Mucosa of descending colon (tissue), 3 donors: ENCODE data around the gene OR5AN1. TPM values are rescaled to one million over a fixed set of nuclear protein-coding genes. Genes with fewer than 3 reads are reported as not detected.

ENCODE experiments used
- ATAC-seq: fragments of 200-7000 bp; cut with Tn5 transposase; one replicate; pipeline ENCODE4 v1.9.1; 2020; ENCODE audit warnings: mild to moderate bottlenecking, moderate library complexity
- DNase-seq, 3 donors: peaks; one replicate each; pipeline ENCODE4 v3.0.0-alpha.2; 2020
- H3K36me3 ChIP-seq: fragments of 200-600 bp; one replicate; pipeline ENCODE4 v1.8.0; 2021; ENCODE audit warnings: low read depth, mild to moderate bottlenecking
- H3K4me1 ChIP-seq: fragments of 200-600 bp; one replicate; pipeline ENCODE4 v1.8.0; 2021; ENCODE audit warnings: low read depth, mild to moderate bottlenecking
- H3K4me3 ChIP-seq: fragments of 200-600 bp; one replicate; pipeline ENCODE4 v1.8.0; 2021; ENCODE audit warnings: mild to moderate bottlenecking
- H3K9me3 ChIP-seq: fragments of 200-600 bp; one replicate; pipeline ENCODE4 v1.8.0; 2021; ENCODE audit warnings: mild to moderate bottlenecking
- CTCF ChIP-seq: fragments of 200-600 bp; IDR thresholded peaks from one replicate; pipeline ENCODE4 v1.8.0; 2022; ENCODE audit warnings: antibody characterized with exemption, mild to moderate bottlenecking
- intact Hi-C, 2 donors: fragments of 100-400 bp; cut with DNase I in 1 of 2; cut with micrococcal nuclease in 1 of 2; formaldehyde crosslinking; loops; one replicate each; pipeline versions ENCODE4 v1.11.0 to v1.11.1; 2022; cut with DNase I, micrococcal nuclease
- total RNA-seq, 3 donors: library from RNA; stranded (reverse); fragmentation: NEBNext Ultra II Directional in 2 of 3; extraction: Animal tissue kit (Norgen Biotek cat#: 25700) in 2 of 3; gene quantifications; one replicate each; pipeline versions ENCODE4 v1.2.1 to v1.2.4, GENCODE V29; 2021 to 2023
- donor health status: DM: no; HTN: no; CAD: no; lungs with moderate emphysema.
- donor health status: DM: no; HTN: no; CAD: no.
- donor health status: DM: no; HTN: yes; CAD: no.

OR5AN1 gene
- total RNA-seq, 3 donors from 2014 or later = not detected

- H3K9me3 ChIP-seq = no peaks in the 10 kb centered on the region
- DNase-seq (no peak), ATAC-seq (no peak)
- no peak for TF ChIP-seq CTCF
- intact Hi-C loops = no loop called here
- no peaks in the 10 kb centered on the region for H3K4me1 ChIP-seq
- H3K36me3 ChIP-seq = no peaks in the 10 kb centered on the region
- no peak overlapping the region for H3K4me3 ChIP-seq
Measured at GRCh38 chr11:59380263-59381059, 21.8 kb downstream of the OR5AN1 start.

DNA sequence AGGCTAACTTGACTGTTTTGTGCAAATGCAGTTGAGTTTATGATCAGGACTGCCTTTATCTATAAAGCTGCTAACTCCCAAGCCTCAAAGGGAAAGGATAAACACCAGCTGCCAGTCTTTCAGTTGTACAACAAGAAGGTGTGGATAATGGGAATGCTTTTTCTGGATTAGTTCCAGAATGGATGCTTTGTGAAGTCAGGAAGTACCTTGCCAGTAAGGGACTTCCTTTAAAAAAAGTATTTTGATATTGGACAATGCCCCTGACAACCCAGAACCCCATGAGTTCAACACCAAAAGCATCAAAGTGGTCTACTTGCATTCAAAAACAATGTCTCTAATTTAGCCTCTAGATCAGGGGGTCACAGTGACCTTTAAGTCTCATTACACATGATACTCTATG lies 35.5 kb downstream of the OR5AN1 start:
- H3K36me3 ChIP-seq = no peaks in the 10 kb centered on the region
- H3K9me3 ChIP-seq = no peaks in the 10 kb centered on the region
- intact Hi-C loops = no loop called here
- TF ChIP-seq CTCF = no peak
- ATAC-seq (no peak), DNase-seq (no peak)
- no peaks in the 10 kb centered on the region for H3K4me1 ChIP-seq
- H3K4me3 ChIP-seq = no peak overlapping the region

DNA sequence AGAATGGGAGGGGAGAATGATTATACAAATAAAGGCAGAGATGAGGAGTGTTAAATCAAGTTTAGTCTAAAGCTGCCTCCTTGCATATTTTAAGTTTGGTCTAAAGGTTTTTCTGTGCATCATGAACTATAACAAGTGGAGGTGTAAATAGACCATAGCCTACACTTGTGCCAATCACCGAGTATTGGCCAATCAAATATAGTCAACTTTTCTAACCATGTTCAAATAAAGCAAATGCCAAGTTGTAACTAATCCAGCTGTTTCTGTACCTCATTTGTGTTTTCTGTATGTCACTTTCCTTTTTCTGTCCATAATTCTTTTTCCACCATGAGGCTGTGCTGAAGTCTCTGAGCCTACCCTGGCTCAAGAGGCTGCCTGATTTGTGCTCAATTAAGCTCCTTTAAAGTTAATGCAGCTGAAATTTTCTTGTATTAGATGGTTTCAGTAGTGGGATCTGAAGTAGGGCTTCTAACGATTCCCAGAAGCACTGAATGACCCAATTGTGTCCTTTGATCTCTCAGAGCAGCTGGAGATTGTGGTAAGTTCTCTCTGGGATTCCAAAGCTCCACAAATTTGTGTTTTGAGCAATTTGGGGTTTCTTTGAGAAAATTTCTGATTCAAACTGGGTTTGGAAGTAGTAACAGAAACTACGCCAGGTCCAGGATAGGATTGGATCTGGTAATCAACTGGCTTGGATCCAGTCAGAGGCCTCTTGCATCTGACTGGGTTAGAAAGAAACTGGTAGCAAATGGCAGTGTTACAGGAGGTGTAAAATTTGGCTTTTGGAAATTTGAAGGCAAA lies 42.0 kb downstream of the OR5AN1 start:
- intact Hi-C loops = no loop called here
- Histone ChIP-seq H3K9me3 (peaks cover 11% of the 10 kb centered on the region), H3K36me3 (no peaks in the 10 kb centered on the region), H3K4me1 (no peaks in the 10 kb centered on the region), H3K4me3 (no peak overlapping the region)
- ATAC-seq (no peak), DNase-seq (no peak)
- TF ChIP-seq CTCF = no peak

DNA sequence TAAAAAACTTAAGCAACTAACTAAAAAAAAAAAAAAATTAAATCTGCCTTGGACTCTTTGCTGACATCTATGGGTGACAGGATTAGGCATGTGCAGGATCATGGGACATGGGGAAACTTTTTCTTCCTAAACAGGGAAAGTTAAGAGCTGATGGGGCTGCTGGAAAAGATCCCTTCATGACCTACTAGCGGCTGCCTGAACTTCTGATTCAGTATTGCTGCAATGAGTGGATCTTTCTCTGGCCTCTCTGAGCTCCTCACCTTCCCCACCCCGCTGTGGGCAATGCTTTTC lies 42.5 kb downstream of the OR5AN1 start:
- no peak for TF ChIP-seq CTCF
- Histone ChIP-seq H3K36me3 (no peaks in the 10 kb centered on the region), H3K4me1 (no peaks in the 10 kb centered on the region), H3K9me3 (peaks cover 11% of the 10 kb centered on the region), H3K4me3 (no peak overlapping the region)
- DNase-seq (no peak), ATAC-seq (no peak)
- intact Hi-C loops = no loop called here

GRCh38 chr11:59403546-59403945 lies 44.9 kb downstream of the OR5AN1 start:
- Histone ChIP-seq H3K9me3 (peaks cover 11% of the 10 kb centered on the region), H3K4me1 (no peaks in the 10 kb centered on the region), H3K4me3 (no peak overlapping the region), H3K36me3 (no peaks in the 10 kb centered on the region)
- TF ChIP-seq CTCF = no peak
- ATAC-seq (no peak), DNase-seq (no peak)
- intact Hi-C loops = no loop called here
